AG04450 (cell line): ENCODE results near the gene SUPT4H1. TPM values are rescaled to one million over a fixed set of nuclear protein-coding genes. Genes with fewer than 3 reads are reported as not detected.

ENCODE experiments used
- CTCF ChIA-PET: fragments of 300-600, 350-600 bp; formaldehyde crosslinking; extraction: SDS; loops from one replicate; lab custom pipeline; 2022; ENCODE audit warnings: antibody characterized with exemption, inconsistent platforms; lab: Charles Lee
- POLR2A ChIA-PET: fragments of 350-600 bp; formaldehyde crosslinking; extraction: SDS; loops from one replicate; lab custom pipeline; 2021; ENCODE audit warnings: antibody characterized with exemption, inconsistent platforms; lab: Yijun Ruan, JAX
- DNase-seq: peaks from one replicate; pipeline ENCODE4 v3.0.0-alpha.2; 2011; ENCODE audit warnings: low read depth, low spot score
- H3K27ac ChIP-seq: one replicate; pipeline ENCODE4 v1.5.1; 2012; ENCODE audit warnings: low read depth, low read length, control low read depth
- H3K27me3 ChIP-seq: one replicate; pipeline ENCODE4 v1.6.0; 2012; ENCODE audit warnings: low read length; ENCODE audit not compliant: control insufficient read depth, insufficient read depth
- H3K4me3 ChIP-seq: 2 replicates; pipeline ENCODE4 v1.5.1; 2011; ENCODE audit warnings: mild to moderate bottlenecking, low read depth, low read length, control low read depth
- H3K9me3 ChIP-seq: 2 replicates; pipeline ENCODE4 v1.5.1; 2012; ENCODE audit warnings: low read length; ENCODE audit not compliant: control insufficient read depth, insufficient read depth
- CTCF ChIP-seq: IDR thresholded peaks from 2 replicates; pipeline ENCODE4 v1.5.1; 2011; ENCODE audit warnings: low read depth, low read length, control low read depth, inconsistent platforms
- polyA plus RNA-seq: library from polyadenylated mRNA; depleted of rRNA; stranded (reverse); fragments of >200 nt; gene quantifications from 2 replicates; pipeline ENCODE4 v1.2.3, GENCODE V29; 2011

SUPT4H1 gene
- polyA plus RNA-seq, 1 experiment, result 191 TPM

GRCh38 chr17:58334256-58334655, 17.7 kb downstream of the SUPT4H1 start:
- no peaks in the 10 kb centered on the region for H3K27me3 ChIP-seq
- no peak for TF ChIP-seq CTCF
- ChIA-PET CTCF (no interaction called here), POLR2A (no interaction called here)
- H3K4me3 ChIP-seq, result no peak overlapping the region
- no peaks in the 10 kb centered on the region for H3K9me3 ChIP-seq
- DNase-seq, result no peak
- no peak overlapping the region for H3K27ac ChIP-seq

- H3K9me3 ChIP-seq, result no peaks in the 10 kb centered on the region; the same call in 1 of the 2 replicates
- POLR2A ChIA-PET, result no interaction called here
- no peak overlapping the region for H3K4me3 ChIP-seq
- no peak for TF ChIP-seq CTCF
- no peaks in the 10 kb centered on the region for H3K27me3 ChIP-seq
- no peak for DNase-seq
- CTCF ChIA-PET, result no interaction called here
- H3K27ac ChIP-seq, result no peak overlapping the region
Observed at GRCh38 chr17:58333736-58334207, 18.2 kb downstream of the SUPT4H1 start.

GRCh38 chr17:58332778-58333735, 18.9 kb downstream of the SUPT4H1 start:
- ChIA-PET CTCF (no interaction called here), POLR2A (interaction anchor here (1.1 kb wide), 1 partner anchor 9 kb away, joined by 3 read pairs; no protein-coding TSS in a partner anchor)
- TF ChIP-seq CTCF, result no peak
- Histone ChIP-seq H3K4me3 (no peak overlapping the region), H3K9me3 (no peaks in the 10 kb centered on the region; the same call in 1 of the 2 replicates), H3K27me3 (no peaks in the 10 kb centered on the region), H3K27ac (no peak overlapping the region)
- no peak for DNase-seq

GRCh38 chr17:58331815-58332777, 19.9 kb downstream of the SUPT4H1 start:
- Histone ChIP-seq H3K4me3 (no peak overlapping the region), H3K27ac (no peak overlapping the region), H3K9me3 (no peaks in the 10 kb centered on the region; the same call in 1 of the 2 replicates), H3K27me3 (no peaks in the 10 kb centered on the region)
- no peak for DNase-seq
- ChIA-PET POLR2A (interaction anchor here (1.1 kb wide), 1 partner anchor 10 kb away, joined by 3 read pairs; no protein-coding TSS in a partner anchor), CTCF (no interaction called here)
- no peak for TF ChIP-seq CTCF
